Panc1 (cell line): ENCODE measurements around the gene PRPF19. TPM values are rescaled to one million over a fixed set of nuclear protein-coding genes. Genes with fewer than 3 reads are reported as not detected.

ENCODE experiments used
- ATAC-seq: fragments of 200-7000 bp; cut with Tn5 transposase; 2 replicates; pipeline ENCODE4 v1.9.1; 2020; ENCODE audit warnings: mild to moderate bottlenecking, moderate library complexity
- BruUV-seq: library from RNA; stranded (reverse); fragments of 400-500 nt; replicated peaks from 2 replicates; lab custom pipeline; 2021; lab: Mats Ljungman, UMichigan
- CTCF ChIA-PET: fragments of 300-600 bp; sonication (Branson Sonifier 250); formaldehyde crosslinking; loops from one replicate; lab custom pipeline; 2022; ENCODE audit warnings: antibody characterized with exemption; lab: Charles Lee
- POLR2A ChIA-PET: fragments of 300-600 bp; sonication (Branson Sonifier 250); formaldehyde crosslinking; loops from one replicate; lab custom pipeline; 2022; ENCODE audit warnings: antibody characterized with exemption; lab: Charles Lee
- DNase-seq: peaks from one replicate; pipeline ENCODE4 v3.0.0-alpha.2; 2010; ENCODE audit warnings: low read depth, low spot score
- H3K27ac ChIP-seq: 2 replicates; pipeline ENCODE4 v1.5.1; 2011; ENCODE audit warnings: mild to moderate bottlenecking, low read length, inconsistent platforms
- H3K27me3 ChIP-seq: fragments of 200-500 bp; sonication (Bioruptor generic); 2 replicates; pipeline ENCODE4 v1.6.0; 2014; ENCODE audit warnings: low read length, inconsistent platforms; ENCODE audit not compliant: control insufficient read depth, insufficient read depth
- H3K36me3 ChIP-seq: fragments of 200-500 bp; sonication (Bioruptor generic); 2 replicates; pipeline ENCODE4 v1.5.1; 2014; ENCODE audit warnings: inconsistent platforms, mild to moderate bottlenecking, low read length, moderate library complexity; ENCODE audit not compliant: control insufficient read depth, insufficient read depth
- H3K4me1 ChIP-seq: 2 replicates; pipeline ENCODE4 v1.5.1; 2011; ENCODE audit warnings: inconsistent platforms, mild to moderate bottlenecking, low read length, moderate library complexity; ENCODE audit not compliant: control insufficient read depth, insufficient read depth
- H3K4me3 ChIP-seq, 2 experiments: 2 replicates each; pipeline ENCODE4 v1.5.1; 2011 to 2012; ENCODE audit warnings: low read depth in 2 of 2, low read length in 2 of 2, mild to moderate bottlenecking in 2 of 2, inconsistent platforms in 1 of 2, moderate library complexity in 1 of 2
- H3K9me3 ChIP-seq: fragments of 200-500 bp; sonication (Bioruptor generic); 2 replicates; pipeline ENCODE4 v1.5.1; 2014; ENCODE audit warnings: low read depth, mild to moderate bottlenecking, inconsistent platforms, low read length, moderate library complexity; ENCODE audit not compliant: control insufficient read depth, insufficient read depth
- POLR2AphosphoS5 ChIP-seq: IDR thresholded peaks from 2 replicates; pipeline ENCODE4 v1.6.1; 2012; ENCODE audit warnings: mild to moderate bottlenecking, low read depth, low read length, moderate library complexity
- SIN3A ChIP-seq: IDR thresholded peaks from 2 replicates; pipeline ENCODE4 v1.6.1; 2012; ENCODE audit warnings: low read depth, mild to moderate bottlenecking, low read length, moderate library complexity, borderline replicate concordance; ENCODE audit not compliant: insufficient read depth
- TCF7L2 ChIP-seq: IDR thresholded peaks from 2 replicates; pipeline ENCODE4 v1.6.1; 2011; ENCODE audit warnings: mild to moderate bottlenecking, low read depth, low read length, inconsistent platforms
- in situ Hi-C: cut with HindIII; loops from 2 replicates; pipeline ENCODE4 v1.10.0; 2016; ENCODE audit warnings: low sequenced_read_pairs, low pct_unique_long_range_greater_than_20kb
- intact Hi-C: fragments of 100-400 bp; cut with micrococcal nuclease; formaldehyde crosslinking; loops from one replicate; pipeline ENCODE4 v1.10.0; 2022; ENCODE audit not compliant: unreplicated experiment
- total RNA-seq: library from RNA; stranded (reverse); gene quantifications from one replicate; pipeline ENCODE4 v1.2.1, GENCODE V29; 2021; ENCODE audit not compliant: unreplicated experiment
- TF ChIP-seq, protein P1 (sequence below): fragments of 450-650 bp; IDR thresholded peaks from 2 replicates; pipeline ENCODE4 v1.5.1; 2017; ENCODE audit warnings: mild to moderate bottlenecking
- TF ChIP-seq, protein P2 (sequence below), 2 experiments: IDR thresholded peaks; 2 replicates each; pipeline ENCODE4 v1.6.1; 2011 to 2012; ENCODE audit warnings: low read depth in 2 of 2, control low read depth in 1 of 2, low read length in 1 of 2, mild to moderate bottlenecking in 1 of 2, moderate library complexity in 1 of 2; ENCODE audit not compliant: insufficient read depth in 1 of 2

The PRPF19 gene
- total RNA-seq, 1 experiment from 2014 or later: 149 TPM

DNA sequence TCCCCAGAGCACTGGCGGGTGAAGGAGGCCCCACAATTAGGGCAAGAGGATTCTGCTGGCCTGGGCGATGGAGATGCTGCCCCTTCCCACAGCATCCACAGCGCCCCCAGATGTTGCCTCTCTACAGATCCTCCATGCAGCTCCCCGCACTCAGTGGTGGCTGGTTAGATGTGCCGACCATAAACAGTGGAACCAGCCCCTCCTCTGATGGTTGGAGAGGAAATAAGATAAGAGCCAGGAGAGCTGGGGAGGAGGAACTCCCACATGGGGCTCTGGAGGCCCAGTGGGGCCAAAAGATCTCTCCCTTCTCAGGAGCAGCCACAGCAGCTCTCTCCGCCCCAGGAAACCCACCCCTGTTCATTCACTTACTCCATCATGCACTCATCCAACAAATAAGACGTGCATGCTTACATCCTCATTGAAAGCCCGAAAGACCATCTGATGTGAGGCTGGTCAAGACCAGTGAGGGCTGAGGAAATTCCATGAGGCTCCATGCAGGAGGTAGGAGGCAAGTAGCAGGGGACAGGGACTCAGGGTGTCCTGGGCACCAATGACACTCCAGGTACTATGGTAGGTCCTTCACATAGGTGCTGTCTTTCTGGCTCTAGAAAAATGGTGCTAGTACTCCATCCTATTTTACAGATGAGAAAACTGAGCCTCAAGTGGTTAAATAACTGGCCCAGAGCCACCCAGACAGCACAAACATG lies 52.1 kb downstream of the PRPF19 start:
- ChIA-PET POLR2A (no interaction called here), CTCF (interaction anchor here (0.9 kb wide), 1 partner anchor 23 kb away, joined by 3 read pairs; no protein-coding TSS in a partner anchor)
- TF ChIP-seq, protein P1, sequence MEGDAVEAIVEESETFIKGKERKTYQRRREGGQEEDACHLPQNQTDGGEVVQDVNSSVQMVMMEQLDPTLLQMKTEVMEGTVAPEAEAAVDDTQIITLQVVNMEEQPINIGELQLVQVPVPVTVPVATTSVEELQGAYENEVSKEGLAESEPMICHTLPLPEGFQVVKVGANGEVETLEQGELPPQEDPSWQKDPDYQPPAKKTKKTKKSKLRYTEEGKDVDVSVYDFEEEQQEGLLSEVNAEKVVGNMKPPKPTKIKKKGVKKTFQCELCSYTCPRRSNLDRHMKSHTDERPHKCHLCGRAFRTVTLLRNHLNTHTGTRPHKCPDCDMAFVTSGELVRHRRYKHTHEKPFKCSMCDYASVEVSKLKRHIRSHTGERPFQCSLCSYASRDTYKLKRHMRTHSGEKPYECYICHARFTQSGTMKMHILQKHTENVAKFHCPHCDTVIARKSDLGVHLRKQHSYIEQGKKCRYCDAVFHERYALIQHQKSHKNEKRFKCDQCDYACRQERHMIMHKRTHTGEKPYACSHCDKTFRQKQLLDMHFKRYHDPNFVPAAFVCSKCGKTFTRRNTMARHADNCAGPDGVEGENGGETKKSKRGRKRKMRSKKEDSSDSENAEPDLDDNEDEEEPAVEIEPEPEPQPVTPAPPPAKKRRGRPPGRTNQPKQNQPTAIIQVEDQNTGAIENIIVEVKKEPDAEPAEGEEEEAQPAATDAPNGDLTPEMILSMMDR: no peak
- TF ChIP-seq SIN3A (no peak), TCF7L2 (no peak), POLR2AphosphoS5 (no peak)
- TF ChIP-seq, protein P2, sequence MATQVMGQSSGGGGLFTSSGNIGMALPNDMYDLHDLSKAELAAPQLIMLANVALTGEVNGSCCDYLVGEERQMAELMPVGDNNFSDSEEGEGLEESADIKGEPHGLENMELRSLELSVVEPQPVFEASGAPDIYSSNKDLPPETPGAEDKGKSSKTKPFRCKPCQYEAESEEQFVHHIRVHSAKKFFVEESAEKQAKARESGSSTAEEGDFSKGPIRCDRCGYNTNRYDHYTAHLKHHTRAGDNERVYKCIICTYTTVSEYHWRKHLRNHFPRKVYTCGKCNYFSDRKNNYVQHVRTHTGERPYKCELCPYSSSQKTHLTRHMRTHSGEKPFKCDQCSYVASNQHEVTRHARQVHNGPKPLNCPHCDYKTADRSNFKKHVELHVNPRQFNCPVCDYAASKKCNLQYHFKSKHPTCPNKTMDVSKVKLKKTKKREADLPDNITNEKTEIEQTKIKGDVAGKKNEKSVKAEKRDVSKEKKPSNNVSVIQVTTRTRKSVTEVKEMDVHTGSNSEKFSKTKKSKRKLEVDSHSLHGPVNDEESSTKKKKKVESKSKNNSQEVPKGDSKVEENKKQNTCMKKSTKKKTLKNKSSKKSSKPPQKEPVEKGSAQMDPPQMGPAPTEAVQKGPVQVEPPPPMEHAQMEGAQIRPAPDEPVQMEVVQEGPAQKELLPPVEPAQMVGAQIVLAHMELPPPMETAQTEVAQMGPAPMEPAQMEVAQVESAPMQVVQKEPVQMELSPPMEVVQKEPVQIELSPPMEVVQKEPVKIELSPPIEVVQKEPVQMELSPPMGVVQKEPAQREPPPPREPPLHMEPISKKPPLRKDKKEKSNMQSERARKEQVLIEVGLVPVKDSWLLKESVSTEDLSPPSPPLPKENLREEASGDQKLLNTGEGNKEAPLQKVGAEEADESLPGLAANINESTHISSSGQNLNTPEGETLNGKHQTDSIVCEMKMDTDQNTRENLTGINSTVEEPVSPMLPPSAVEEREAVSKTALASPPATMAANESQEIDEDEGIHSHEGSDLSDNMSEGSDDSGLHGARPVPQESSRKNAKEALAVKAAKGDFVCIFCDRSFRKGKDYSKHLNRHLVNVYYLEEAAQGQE (IDR thresholded peaks at IDR 0.05; ENCODE audit: insufficient read depth in 1 of 2, low read depth in 2 of 2, low read length in 1 of 2): no peak
- H3K36me3 ChIP-seq: peaks cover 2% of the 10 kb centered on the region; the same call in 1 of the 2 replicates
- no TSS peak for BruUV-seq
- intact Hi-C loops: no loop called here
- H3K4me1 ChIP-seq: no peaks in the 10 kb centered on the region
- ATAC-seq: no peak
- DNase-seq: no peak
- no peaks in the 10 kb centered on the region for H3K9me3 ChIP-seq
- in situ Hi-C loops: no loop called here
- no peak overlapping the region for H3K27ac ChIP-seq
- H3K27me3 ChIP-seq: no peaks in the 10 kb centered on the region
- no peak overlapping the region for H3K4me3 ChIP-seq

DNA sequence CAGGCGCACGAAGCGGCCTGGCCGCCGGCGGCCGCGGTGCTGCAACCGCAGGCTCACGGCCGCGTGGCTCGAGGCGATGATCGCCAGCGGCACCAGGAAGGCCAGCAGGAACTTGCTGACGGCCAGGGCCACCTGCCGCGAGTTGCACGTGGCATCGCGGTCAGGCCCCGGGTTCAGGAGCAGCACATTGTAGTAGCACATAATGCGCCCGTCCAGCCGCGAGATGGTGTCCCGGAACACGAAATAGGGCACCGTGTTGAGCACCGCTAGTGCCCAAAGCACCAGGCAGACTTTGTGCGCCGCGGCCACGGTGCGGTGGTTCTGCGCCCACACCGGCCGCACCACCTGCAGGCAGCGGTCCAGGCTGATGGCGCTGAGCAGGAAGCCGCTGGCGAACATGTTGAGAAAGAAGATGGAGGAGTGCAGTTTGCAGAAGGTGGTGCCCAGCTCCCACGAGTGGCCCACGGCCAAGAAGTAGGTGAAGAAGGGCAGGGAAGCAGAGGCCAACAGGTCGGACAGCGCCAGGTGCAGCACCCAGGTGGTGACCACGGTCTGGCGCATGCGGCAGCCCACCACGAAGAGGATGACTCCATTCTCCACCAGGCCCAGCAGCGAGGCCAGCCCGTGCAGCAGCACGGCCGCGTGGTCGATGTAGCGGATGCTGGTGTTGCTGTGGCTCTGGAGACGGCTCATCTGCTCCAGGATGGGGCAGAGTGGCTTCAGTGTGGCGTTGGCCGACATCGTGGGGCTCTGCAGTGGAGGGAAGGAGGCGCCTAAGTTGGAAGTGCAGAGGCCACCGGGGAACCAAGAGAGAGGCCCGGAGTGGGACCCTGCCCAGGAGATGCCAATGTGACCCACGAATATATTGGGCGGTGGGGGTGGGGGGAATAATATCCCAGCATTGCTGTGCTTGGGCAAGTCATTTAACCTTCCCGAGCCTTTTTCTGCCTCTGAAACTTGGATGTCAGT lies 53.1 kb downstream of the PRPF19 start:
- CTCF ChIA-PET: no interaction called here
- POLR2A ChIA-PET: no interaction called here
- no peaks in the 10 kb centered on the region for H3K9me3 ChIP-seq
- no peaks in the 10 kb centered on the region for H3K4me1 ChIP-seq
- no peak overlapping the region for H3K27ac ChIP-seq
- H3K36me3 ChIP-seq: peaks cover 2% of the 10 kb centered on the region; the same call in 1 of the 2 replicates
- intact Hi-C loops: no loop called here
- no TSS peak for BruUV-seq
- TF ChIP-seq, protein P2 (IDR thresholded peaks at IDR 0.05; ENCODE audit: insufficient read depth in 1 of 2, low read depth in 2 of 2, low read length in 1 of 2): no peak
- TF ChIP-seq, protein P1: no peak
- TF ChIP-seq SIN3A: no peak
- no peak for TF ChIP-seq POLR2AphosphoS5
- TF ChIP-seq TCF7L2: no peak
- in situ Hi-C loops: no loop called here
- DNase-seq (no peak), ATAC-seq (no peak)
- no peak overlapping the region for H3K4me3 ChIP-seq
- H3K27me3 ChIP-seq: no peaks in the 10 kb centered on the region
